Measurements from ENCODE around the gene ST3GAL6.

The ST3GAL6 gene

GRCh38 chr3:98772022-98772421, 8.9 kb downstream of the ST3GAL6 start:
- Histone ChIP-seq H3K4me1 (peaks cover 4% of the 10 kb centered on the region), H3K9me3 (no peaks in the 10 kb centered on the region), H3K36me3 (peaks cover 51% of the 10 kb centered on the region), H3K4me3 (ENCODE audit: low read depth, low read length) (no peak overlapping the region), H3K27me3 (no peaks in the 10 kb centered on the region)
- no peak for DNase-seq
- no peak for TF ChIP-seq CTCF (IDR thresholded peaks at IDR 0.05; ENCODE audit: low read depth, low read length)

GRCh38 chr3:98775459-98776139, 12.5 kb downstream of the ST3GAL6 start:
- no peaks in the 10 kb centered on the region for H3K4me1 ChIP-seq
- TF ChIP-seq CTCF (IDR thresholded peaks at IDR 0.05; ENCODE audit: low read depth, low read length) = no peak
- H3K9me3 ChIP-seq = no peaks in the 10 kb centered on the region
- H3K4me3 ChIP-seq (ENCODE audit: low read depth, low read length) = no peak overlapping the region
- no peaks in the 10 kb centered on the region for H3K27me3 ChIP-seq
- no peak for DNase-seq
- H3K36me3 ChIP-seq = peaks cover 69% of the 10 kb centered on the region

GRCh38 chr3:98776140-98776493, 13.0 kb downstream of the ST3GAL6 start:
- Histone ChIP-seq H3K36me3 (peaks cover 69% of the 10 kb centered on the region), H3K27me3 (no peaks in the 10 kb centered on the region), H3K4me3 (ENCODE audit: low read depth, low read length) (no peak overlapping the region), H3K9me3 (no peaks in the 10 kb centered on the region), H3K4me1 (no peaks in the 10 kb centered on the region)
- no peak for TF ChIP-seq CTCF (IDR thresholded peaks at IDR 0.05; ENCODE audit: low read depth, low read length)
- DNase-seq = no peak

- H3K27me3 ChIP-seq = no peaks in the 10 kb centered on the region
- H3K36me3 ChIP-seq = peaks cover 74% of the 10 kb centered on the region
- H3K4me3 ChIP-seq (ENCODE audit: low read depth, low read length) = no peak overlapping the region
- DNase-seq = no peak
- H3K9me3 ChIP-seq = no peaks in the 10 kb centered on the region
- no peaks in the 10 kb centered on the region for H3K4me1 ChIP-seq
- no peak for TF ChIP-seq CTCF (IDR thresholded peaks at IDR 0.05; ENCODE audit: low read depth, low read length)
Measured at GRCh38 chr3:98777286-98777685, 14.1 kb downstream of the ST3GAL6 start.

GRCh38 chr3:98777801-98778220, 14.7 kb downstream of the ST3GAL6 start:
- Histone ChIP-seq H3K9me3 (no peaks in the 10 kb centered on the region), H3K36me3 (peaks cover 77% of the 10 kb centered on the region), H3K27me3 (no peaks in the 10 kb centered on the region), H3K4me1 (no peaks in the 10 kb centered on the region), H3K4me3 (ENCODE audit: low read depth, low read length) (no peak overlapping the region)
- TF ChIP-seq CTCF (IDR thresholded peaks at IDR 0.05; ENCODE audit: low read depth, low read length) = no peak
- no peak for DNase-seq

- no peak overlapping the region for H3K4me3 ChIP-seq (ENCODE audit: low read depth, low read length)
- no peak for DNase-seq
- H3K27me3 ChIP-seq = no peaks in the 10 kb centered on the region
- H3K36me3 ChIP-seq = peaks cover 77% of the 10 kb centered on the region
- no peaks in the 10 kb centered on the region for H3K4me1 ChIP-seq
- H3K9me3 ChIP-seq = no peaks in the 10 kb centered on the region
- no peak for TF ChIP-seq CTCF (IDR thresholded peaks at IDR 0.05; ENCODE audit: low read depth, low read length)
Measured at GRCh38 chr3:98778383-98778782, 15.2 kb downstream of the ST3GAL6 start.

Data from BE2C (cell line).